ENCODE measurements around the gene UBAP2.

UBAP2 gene, protein sequence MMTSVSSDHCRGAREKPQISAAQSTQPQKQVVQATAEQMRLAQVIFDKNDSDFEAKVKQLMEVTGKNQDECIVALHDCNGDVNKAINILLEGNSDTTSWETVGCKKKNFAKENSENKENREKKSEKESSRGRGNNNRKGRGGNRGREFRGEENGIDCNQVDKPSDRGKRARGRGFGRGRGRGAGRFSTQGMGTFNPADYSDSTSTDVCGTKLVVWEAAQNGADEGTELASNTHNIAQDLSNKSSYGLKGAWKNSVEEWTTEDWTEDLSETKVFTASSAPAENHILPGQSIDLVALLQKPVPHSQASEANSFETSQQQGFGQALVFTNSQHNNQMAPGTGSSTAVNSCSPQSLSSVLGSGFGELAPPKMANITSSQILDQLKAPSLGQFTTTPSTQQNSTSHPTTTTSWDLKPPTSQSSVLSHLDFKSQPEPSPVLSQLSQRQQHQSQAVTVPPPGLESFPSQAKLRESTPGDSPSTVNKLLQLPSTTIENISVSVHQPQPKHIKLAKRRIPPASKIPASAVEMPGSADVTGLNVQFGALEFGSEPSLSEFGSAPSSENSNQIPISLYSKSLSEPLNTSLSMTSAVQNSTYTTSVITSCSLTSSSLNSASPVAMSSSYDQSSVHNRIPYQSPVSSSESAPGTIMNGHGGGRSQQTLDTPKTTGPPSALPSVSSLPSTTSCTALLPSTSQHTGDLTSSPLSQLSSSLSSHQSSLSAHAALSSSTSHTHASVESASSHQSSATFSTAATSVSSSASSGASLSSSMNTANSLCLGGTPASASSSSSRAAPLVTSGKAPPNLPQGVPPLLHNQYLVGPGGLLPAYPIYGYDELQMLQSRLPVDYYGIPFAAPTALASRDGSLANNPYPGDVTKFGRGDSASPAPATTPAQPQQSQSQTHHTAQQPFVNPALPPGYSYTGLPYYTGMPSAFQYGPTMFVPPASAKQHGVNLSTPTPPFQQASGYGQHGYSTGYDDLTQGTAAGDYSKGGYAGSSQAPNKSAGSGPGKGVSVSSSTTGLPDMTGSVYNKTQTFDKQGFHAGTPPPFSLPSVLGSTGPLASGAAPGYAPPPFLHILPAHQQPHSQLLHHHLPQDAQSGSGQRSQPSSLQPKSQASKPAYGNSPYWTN

DNA sequence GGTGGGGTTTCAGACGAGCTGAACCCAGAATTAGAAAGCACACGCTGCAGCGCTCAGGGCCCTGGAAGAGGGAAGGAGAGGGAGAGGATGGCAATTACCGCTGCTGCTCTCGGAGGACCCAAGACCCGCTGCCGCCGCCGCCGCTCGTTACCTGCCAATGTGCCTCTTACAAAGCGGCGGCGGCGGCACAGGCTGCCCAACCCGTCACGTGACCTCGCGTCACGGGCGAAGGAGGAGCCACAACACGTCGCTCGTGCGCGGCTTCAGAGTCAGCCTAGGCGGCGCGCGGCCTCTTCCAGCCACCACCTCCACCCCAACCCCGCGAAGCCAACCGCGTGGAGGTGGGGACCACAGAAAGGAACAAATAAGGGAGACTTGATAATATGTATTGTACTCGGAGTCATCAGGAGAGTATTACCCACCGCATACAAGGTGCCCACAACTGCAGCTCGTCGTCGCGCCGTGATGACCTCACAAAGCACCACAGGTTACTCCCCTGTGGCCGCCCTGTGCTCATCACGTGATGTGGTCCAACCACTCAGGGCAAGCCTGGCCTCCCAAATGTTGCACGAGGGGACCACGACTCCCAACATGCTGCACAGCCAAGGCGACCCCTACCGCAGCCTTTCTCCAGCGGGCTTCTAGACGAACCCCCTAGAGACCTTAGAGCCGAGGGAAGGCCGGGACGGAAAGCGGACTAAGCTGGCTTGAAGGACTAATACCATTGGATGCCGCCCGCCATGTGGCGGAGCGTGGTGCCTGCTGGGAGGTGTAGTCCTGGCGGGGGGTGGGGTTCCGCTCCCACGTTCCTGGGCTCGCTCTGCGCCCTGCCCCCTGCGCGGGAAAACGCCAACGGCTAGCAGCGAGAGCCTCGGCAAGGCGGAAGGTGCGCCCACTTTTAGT lies at the start of gene UBAP2:
Gene UBAP2, minus strand, starts transcription at position 161 of the 903 bp plus-strand sequence. CDS start 31,739 bp downstream, outside the sequence.
- DNase-seq (ENCODE audit: low read depth in 4 of 4, low spot score in 1 of 4), result peak; percentile 89 to 99 (median 96)

DNA sequence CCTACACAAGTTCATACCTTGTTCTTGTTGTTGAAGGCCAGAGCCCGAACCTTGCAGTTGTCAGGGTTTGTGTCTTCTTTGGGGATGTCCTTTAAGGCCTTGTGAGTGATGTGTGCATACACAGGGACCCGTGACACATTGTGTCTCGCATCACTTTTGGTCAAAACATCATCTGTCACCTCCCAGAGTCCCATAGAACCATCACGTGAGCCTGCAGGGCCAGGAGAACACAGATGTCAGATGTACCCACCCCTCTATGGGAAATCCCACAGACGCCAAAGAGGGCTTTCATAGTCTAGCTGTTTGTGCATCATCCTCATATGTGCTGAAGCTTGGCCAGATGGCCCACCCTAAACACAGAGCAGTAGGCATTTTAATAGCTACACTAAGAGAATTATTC lies 49.6 kb upstream of the UBAP2 start:
- DNase-seq (ENCODE audit: low read depth in 4 of 4, low spot score in 1 of 4), result no peak

DNA sequence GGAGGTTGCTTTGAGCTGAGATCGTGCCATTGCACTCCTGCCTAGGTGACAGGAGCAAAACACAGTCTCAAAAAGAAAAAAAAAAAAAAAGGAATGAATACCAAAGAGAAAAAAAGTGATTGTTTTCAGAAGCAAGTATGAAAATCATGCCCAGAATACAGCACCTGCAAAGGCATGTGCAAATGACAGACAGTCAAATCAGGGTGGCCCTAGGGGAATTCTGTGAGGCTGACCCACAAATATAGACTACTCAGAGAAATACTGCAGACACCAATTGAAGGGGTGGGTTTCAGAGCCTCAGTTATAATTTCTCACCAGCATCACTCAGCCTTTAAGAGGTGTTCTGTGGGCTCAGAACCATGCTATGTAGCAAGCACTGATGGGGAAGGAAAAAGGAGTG lies 49.2 kb upstream of the UBAP2 start:
- DNase-seq (ENCODE audit: low read depth in 4 of 4, low spot score in 1 of 4), result no peak

DNA sequence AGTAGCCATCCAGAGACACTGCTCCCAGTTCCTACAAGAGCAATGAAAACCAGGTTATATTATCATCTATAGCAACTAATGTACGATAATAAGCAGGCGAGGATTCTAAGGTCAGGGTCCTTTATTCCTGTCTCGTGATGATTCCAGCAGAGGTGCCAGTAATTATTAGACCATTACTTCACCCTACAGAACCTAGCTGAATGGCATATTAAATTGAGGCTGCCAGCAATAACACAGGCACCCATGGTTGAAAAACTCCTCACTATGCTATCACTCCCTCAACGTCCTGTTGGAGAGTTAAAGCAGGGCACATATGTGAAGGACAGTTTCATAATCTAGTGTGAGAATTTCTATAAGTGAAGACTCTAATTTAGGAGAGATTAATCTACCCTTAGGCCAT lies 48.1 kb upstream of the UBAP2 start:
- DNase-seq (ENCODE audit: low read depth in 4 of 4, low spot score in 1 of 4), result no peak

DNA sequence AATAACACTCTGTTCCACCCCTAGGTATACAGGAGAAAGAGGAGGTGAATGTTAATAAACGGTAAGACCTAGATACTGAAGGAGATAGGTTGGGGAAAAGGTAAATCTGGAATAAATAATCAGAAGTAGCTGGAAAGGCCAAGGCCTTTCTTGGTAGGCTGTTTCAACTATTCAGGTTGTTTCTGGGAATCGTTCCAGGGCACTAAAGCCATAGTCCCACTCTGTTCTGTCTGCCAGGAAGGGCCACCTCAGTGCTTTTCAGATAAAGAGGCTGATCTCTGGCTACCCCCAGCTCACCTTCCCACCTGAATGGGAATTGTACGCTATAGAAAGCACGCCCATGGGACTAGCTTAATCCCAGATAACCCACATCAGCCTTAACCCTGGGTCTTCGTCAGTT lies 44.9 kb upstream of the UBAP2 start:
- DNase-seq (ENCODE audit: low read depth in 4 of 4, low spot score in 1 of 4), result no peak

DNA sequence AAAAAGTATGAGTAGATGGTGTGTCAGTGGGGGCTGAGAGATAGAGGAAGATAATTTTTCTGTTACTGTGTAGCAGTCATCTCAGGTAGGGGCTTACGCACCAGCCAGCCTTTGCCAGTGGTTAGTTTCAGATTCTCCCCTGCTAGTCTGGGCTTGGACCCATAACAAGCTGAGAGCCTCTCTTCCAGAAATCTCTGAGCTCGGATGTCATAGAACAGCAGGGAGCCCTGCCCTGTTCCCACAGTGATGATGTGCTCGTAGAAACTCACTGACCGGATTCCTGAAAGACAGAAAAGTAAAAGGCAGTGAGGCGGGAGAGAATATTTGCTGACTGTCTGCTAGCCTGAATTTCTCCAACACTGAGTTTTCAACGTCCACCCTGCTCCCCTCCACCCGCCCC lies 40.6 kb upstream of the UBAP2 start:
- no peak for DNase-seq (ENCODE audit: low read depth in 4 of 4, low spot score in 1 of 4)

DNA sequence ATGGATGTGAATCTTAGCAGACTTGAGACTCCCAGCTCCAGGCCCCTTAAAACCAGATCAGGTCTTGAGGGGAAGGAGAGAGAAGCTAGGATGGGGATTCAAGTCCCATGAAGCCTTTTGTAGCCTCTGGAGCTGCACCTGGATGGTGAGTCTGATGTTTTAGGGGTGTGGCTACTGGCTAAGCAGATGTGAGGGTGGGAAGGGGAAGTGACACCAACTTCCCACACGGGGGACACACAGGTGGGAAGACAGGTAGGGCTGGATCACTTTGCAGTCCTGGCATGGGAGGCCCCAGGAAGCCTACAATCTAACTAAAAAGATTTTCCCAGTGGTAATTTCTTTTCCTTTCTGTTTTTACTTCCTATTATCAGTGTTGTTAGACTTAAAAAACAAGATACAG lies 38.7 kb upstream of the UBAP2 start:
- no peak for DNase-seq (ENCODE audit: low read depth in 4 of 4, low spot score in 1 of 4)

DNA sequence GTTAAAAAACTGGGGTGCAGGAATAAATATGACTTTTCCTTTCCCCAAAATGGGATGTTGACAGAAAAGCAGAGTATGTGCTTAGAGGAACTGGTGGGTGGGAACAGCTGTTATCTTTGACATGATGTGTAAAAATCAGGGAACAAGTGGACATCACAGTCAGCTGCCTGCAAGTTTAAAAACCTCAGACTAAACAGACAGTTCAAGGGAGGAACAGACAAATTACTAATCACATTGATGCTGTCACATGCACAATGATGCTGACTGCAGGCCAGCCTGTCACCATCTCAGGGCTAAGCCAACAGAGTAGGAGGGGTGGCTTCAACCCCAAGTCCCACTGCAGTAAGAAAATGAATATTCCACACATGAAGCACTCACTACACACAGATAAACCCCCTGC lies 38.2 kb upstream of the UBAP2 start:
- DNase-seq (ENCODE audit: low read depth in 4 of 4, low spot score in 1 of 4), result no peak

DNA sequence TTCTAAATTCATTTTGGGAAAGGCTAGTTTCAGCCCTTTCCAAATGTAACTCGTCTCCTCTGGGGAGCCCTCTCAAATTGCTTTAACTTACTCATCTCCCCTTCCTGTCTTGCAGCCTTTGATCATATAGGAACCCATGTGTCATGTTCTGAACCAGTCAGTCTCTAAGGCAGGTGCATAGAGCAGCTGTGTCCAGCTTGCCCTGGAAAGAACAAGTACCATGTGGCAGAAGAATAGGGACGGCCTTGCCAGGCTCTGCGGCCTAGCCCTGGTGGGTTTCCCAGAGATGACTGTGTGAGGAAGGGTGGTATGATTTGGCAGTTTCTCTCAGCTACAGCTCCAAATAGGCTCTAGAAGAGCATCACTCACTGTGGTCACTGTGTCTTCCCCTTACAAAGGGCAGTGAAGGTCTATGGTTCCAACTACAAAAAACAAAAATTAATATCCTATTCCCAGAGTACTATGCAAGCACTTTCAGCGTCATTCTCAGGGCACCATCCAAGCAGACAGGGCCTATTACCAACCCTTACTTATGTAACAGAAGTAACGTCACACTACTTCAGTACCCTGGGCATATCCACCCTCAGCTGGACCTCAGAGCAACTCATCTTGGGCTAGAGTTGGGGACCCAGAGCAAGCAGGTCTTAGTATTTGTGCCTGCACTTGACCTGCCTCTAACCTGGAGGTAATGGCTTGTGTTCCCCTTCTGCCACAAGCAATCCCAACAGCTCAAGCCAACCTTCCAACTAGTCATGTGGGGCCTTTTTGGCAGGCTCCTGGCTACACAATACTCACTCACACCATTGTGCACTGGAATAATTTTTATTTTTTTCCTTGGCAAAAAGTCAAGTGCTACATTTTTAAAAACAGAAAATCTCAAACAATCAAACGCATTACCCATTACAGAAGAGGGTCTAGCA lies 37.2 kb upstream of the UBAP2 start:
- no peak for DNase-seq (ENCODE audit: low read depth in 4 of 4, low spot score in 1 of 4)

DNA sequence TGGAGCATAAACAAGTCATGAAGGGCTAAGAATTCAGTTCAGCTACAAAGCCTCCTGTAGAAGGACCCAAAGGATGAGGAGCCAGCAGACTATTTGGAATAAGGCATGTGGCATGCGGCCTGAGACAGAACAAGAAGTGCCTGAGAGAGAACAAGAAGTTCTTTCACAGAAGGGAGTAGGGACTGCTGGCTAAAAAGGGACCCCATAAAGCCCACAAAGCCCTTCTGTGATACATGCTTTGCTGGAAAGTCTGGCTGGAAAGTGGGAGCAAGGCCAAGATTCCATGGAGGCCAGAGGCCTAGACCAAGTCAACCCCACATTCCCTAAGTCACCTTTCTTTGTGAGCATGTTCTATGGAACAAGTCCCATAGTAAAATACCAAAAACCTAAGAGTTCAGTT lies 35.9 kb upstream of the UBAP2 start:
- DNase-seq (ENCODE audit: low read depth in 4 of 4, low spot score in 1 of 4), result no peak

DNA sequence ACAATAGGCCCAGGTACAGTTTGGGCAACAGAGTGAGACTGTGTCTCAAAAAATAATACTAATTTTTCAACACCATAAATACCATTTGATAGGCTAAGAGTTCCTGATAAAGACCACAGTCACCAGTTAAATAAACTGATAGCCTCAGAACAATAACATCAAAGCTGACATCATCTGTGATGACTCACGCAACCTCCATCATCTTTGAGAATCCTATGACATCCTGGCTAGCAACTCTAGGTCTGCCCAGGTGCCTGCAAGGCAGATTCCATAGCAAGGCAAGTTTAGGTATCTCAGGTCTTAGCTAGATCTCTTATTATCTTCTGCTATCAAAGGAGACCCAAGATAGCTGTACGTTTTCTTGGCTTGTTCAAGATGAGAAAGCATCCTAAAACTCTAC lies 30.5 kb upstream of the UBAP2 start:
- DNase-seq (ENCODE audit: low read depth in 4 of 4, low spot score in 1 of 4), result no peak

DNA sequence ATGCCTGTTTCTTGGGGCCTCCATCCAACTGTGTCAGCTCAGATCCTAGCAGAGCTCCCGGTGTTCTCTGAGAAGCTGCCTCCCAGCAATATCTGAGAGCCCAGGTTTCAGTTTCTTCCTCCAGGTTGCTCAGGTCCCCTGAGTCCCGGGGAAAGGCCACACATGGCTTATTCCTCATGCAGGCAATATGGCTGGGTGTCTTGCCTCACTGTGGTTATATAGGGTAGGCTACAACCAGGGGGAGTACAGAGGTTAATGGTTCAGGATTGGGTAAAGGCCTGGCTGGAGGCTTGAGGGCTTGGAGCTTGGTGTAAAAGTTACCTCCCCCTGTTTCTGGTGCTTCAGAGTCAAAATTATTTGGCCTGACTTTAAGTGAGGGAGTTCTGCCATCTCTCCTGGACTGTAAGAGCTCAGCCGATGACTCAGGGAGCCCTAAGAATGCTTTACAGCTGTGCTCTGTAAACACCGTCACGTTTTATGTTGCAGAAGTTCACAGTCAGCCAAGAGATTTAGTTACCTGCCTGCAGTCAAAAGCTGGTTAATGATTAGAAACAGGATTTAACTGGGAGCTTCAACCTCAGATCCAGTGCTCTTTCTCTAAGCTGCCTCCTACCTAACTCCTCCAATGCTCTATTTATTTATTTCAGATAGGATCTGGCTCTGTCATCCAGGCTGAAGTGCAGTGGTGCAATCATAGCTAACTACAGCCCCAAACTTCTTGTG lies 24.3 kb upstream of the UBAP2 start:
- no peak for DNase-seq (ENCODE audit: low read depth in 4 of 4, low spot score in 1 of 4)

DNA sequence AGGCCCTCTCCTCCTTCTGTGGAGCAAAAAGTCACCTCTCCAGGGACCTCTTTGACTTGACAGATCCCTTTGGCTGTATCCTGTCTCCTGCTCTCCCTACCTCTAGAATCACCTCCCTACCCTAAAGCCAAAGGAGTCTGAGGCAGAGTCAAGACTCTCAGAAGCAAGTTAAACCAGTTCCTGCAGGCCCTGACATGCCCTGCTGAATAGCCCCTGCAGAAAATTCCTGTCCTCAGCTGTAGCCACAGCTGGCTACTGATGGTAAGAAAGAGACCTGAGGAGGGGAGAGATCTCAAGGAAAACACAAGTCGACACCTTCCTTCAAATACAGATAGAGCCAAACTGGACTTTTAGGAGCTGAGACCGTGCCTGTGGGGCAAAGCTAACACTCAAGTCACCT lies 23.7 kb upstream of the UBAP2 start:
- DNase-seq (ENCODE audit: low read depth in 4 of 4, low spot score in 1 of 4), result no peak

DNA sequence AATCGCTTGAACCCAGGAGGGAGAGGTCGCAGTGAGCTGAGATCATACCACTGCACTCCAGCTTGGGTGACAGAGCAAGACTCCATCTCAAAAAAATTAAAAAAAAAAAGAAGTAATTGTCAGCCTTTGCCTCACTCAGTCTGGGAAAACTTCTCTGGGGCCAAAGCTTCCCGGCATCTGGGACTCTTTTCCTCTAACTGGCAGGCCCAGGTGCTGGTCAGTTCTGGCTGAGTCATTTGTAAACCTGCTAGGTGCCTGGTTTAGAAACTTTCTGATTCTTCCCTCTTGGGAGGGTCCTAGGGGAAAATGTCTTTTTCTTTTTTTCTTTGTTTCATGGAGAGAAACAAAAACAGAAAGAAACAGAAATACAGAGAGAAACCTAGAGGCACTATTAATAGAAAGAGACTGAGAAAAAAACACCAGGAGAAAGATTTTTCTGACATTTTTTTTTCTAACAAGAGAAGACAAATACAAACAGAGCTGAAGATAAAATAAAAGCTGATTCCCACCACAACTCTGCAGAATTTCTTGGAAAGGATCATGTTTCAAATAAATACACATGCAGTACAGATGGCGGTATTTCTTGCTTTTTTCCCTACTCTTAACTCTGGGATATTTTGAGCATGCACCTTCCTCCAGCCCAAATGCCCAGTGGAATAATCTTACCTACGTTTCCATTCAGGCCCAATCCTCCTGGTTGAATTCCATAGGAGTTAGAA lies 22.1 kb upstream of the UBAP2 start:
- no peak for DNase-seq (ENCODE audit: low read depth in 4 of 4, low spot score in 1 of 4)

DNA sequence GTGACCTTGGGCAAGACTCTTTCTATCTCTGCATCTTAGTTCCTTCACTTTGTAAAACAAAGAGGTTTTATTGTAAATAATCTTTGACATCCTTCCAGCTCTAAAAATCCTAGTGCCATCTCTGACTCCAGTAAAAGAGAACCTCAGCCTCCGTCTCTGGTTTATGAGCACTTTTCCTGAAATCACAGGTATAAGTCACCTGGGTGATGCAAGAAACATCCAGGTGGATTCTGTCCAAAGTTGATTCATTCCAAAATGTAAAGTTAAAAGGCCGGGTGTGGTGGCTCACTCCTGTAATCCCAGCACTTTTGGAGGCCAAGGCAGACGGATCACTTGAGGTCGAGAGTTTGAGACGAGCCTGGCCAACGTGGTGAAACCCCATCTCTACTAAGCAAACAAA lies 21.1 kb upstream of the UBAP2 start:
- no peak for DNase-seq (ENCODE audit: low read depth in 4 of 4, low spot score in 1 of 4)

DNA sequence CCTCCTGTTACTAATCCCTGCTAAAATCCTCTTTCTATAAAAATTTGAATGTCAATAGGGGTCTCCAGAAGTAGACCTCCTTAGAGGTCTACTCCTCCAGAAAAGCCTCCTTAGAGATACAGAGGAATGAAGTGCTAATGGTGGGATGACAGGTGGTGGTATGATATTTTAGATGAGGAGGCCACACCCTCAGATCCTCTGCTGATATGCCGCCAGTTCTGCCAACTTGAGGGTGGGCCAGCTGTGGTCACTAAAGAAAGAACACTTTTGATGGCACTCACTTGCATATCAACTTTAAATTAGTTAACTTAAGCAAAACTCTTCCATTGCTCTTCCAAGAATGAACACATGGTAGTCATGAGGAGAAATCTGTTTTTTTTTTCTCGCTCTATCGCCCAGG lies 16.9 kb upstream of the UBAP2 start:
- DNase-seq (ENCODE audit: low read depth in 4 of 4, low spot score in 1 of 4), result no peak

DNA sequence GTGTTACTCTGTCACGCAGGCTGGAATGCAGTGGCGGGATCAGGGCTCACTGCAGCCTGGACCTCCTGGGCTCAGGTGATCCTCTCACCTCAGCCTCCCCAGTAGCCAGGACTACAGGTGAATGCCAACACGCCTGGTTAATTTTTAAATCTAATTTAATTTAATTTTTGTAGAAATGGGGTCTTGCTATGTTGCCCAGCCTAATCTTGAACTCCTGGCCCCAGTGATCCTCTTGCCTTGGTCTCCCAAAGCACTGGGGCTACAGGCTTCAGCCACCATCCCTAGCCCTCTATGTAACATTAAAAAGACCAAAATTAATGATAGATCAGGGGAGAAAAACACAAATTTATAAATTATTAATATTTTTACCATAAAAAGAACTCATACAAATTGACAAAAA lies 11.3 kb upstream of the UBAP2 start:
- DNase-seq (ENCODE audit: low read depth in 4 of 4, low spot score in 1 of 4), result no peak

DNA sequence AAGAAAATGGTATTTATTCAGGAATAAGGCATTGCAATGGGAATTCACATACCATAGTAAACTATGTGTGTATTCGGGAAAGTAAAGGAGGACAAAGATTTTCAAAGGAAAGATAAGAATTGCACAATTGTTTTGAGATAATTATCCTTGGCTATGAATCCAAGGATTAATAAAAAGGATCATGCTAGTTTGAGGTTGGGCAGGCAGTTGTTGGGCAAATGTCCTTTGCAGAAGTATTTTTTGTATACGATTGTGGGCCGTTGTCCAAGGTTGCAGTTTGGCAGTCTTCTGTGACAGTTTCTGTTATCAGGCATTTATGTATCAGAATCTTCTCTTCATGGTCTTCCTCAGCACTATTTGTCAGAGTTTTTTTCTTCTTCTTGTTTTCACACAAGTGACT lies 10.6 kb upstream of the UBAP2 start:
- no peak for DNase-seq (ENCODE audit: low read depth in 4 of 4, low spot score in 1 of 4)
